Activated CD4-positive, alpha-beta memory T cell treated with anti-CD3 and anti-CD28 coated beads, Interleukin-2, amount 10 ng/mL, durations not matched to agents 7 days and 5 days (primary cell): Measurements from ENCODE around the gene MARS1. TPM values are rescaled to one million over a fixed set of nuclear protein-coding genes. Genes with fewer than 3 reads are reported as not detected.

Experiments used
- CTCF ChIA-PET: fragments of 350-600 bp; sonication (Branson Sonifier 250); formaldehyde crosslinking; loops from one replicate; lab custom pipeline; 2021; ENCODE audit warnings: antibody characterized with exemption, inconsistent platforms; lab: Charles Lee
- POLR2A ChIA-PET: fragments of 350-600 bp; sonication (Branson Sonifier 250); formaldehyde crosslinking; loops from one replicate; lab custom pipeline; 2021; ENCODE audit warnings: antibody characterized with exemption; lab: Charles Lee
- DNase-seq: peaks from one replicate; pipeline ENCODE4 v3.0.0-alpha.2; 2020
- H3K27ac Mint-ChIP-seq: one replicate; pipeline ENCODE4 v1.8.0; 2021; ENCODE audit warnings: mild to moderate bottlenecking, mixed read lengths
- H3K27me3 Mint-ChIP-seq: one replicate; pipeline ENCODE4 v1.8.0; 2021; ENCODE audit warnings: mixed read lengths
- H3K36me3 Mint-ChIP-seq: one replicate; pipeline ENCODE4 v1.8.0; 2021; ENCODE audit warnings: low read depth, mixed read lengths
- H3K4me1 Mint-ChIP-seq: one replicate; pipeline ENCODE4 v1.8.0; 2021; ENCODE audit warnings: mixed read lengths
- H3K4me3 Mint-ChIP-seq: one replicate; pipeline ENCODE4 v1.8.0; 2021; ENCODE audit warnings: mild to moderate bottlenecking, mixed read lengths
- H3K9me3 Mint-ChIP-seq: one replicate; pipeline ENCODE4 v1.8.0; 2021; ENCODE audit warnings: mixed read lengths
- total RNA-seq, 2 experiments: library from RNA; stranded (reverse); gene quantifications; one replicate each; pipeline ENCODE4 v1.2.3, GENCODE V29; 2021

The MARS1 gene
- total RNA-seq, 2 experiments from 2014 or later, result 262 to 282 TPM

GRCh38 chr12:57545809-57546437 is 58.1 kb downstream of the MARS1 start:
- POLR2A ChIA-PET, result interaction anchor here (0.6 to 2.8 kb wide), 16 partner anchors 9 to 858 kb away, joined by 3 to 22 read pairs (median 5); partner anchors contain the start of genes DDIT3, GLI1, MARS1 and MBD6
- CTCF ChIA-PET, result interaction anchor here (0.7 to 2.3 kb wide), 9 partner anchors 9 to 211 kb away, joined by 3 to 16 read pairs (median 3); partner anchors contain the start of gene GLI1
- Mint-ChIP-seq H3K4me3 (peak overlapping the region; percentile 99), H3K9me3 (no peaks in the 10 kb centered on the region), H3K27me3 (peaks cover 19% of the 10 kb centered on the region), H3K27ac (peak overlapping the region; percentile 91), H3K36me3 (peaks cover 32% of the 10 kb centered on the region), H3K4me1 (peaks cover 56% of the 10 kb centered on the region)
- DNase-seq, result no peak

- H3K4me1 Mint-ChIP-seq, result peaks cover 60% of the 10 kb centered on the region
- peaks cover 27% of the 10 kb centered on the region for H3K36me3 Mint-ChIP-seq
- peak within 1 kb of the TSS; percentile 91 for H3K27ac Mint-ChIP-seq
- H3K9me3 Mint-ChIP-seq, result no peaks in the 10 kb centered on the region
- ChIA-PET CTCF (interaction anchor here (0.7 to 2.3 kb wide), 14 partner anchors 10 to 210 kb away, joined by 3 to 16 read pairs (median 3); partner anchors contain the start of gene GLI1), POLR2A (interaction anchor here (0.6 to 2.8 kb wide), 16 partner anchors 10 to 858 kb away, joined by 3 to 22 read pairs (median 5); partner anchors contain the start of genes ARHGAP9, DDIT3, GLI1 and MBD6)
- DNase-seq, result peak; percentile 97
- peaks cover 20% of the 10 kb centered on the region for H3K27me3 Mint-ChIP-seq
- H3K4me3 Mint-ChIP-seq, result peak within 1 kb of the TSS; percentile 99
Measured at GRCh38 chr12:57546438-57547287, 58.8 kb downstream of the MARS1 start, which contains the start of gene DCTN2. Gene DCTN2 (minus strand): TSS chr12:57547192. CDS start chr12:57547063, 129 bp downstream.

GRCh38 chr12:57547288-57548012 is 59.6 kb downstream of the MARS1 start:
- Mint-ChIP-seq H3K27ac (peak overlapping the region; percentile 91), H3K4me1 (peaks cover 60% of the 10 kb centered on the region), H3K4me3 (peak overlapping the region; percentile 99), H3K9me3 (no peaks in the 10 kb centered on the region), H3K36me3 (peaks cover 27% of the 10 kb centered on the region), H3K27me3 (peaks cover 20% of the 10 kb centered on the region)
- POLR2A ChIA-PET, result interaction anchor here (0.6 to 2.8 kb wide), 11 partner anchors 9 to 859 kb away, joined by 3 to 22 read pairs (median 5); partner anchors contain the start of genes ARHGAP9, DDIT3, MBD6 and PIP4K2C
- DNase-seq, result no peak
- CTCF ChIA-PET, result interaction anchor here (0.6 to 2.3 kb wide), 10 partner anchors 10 to 112 kb away, joined by 3 to 16 read pairs (median 3); partner anchors contain the start of gene GLI1

GRCh38 chr12:57548013-57548315 is 60.1 kb downstream of the MARS1 start:
- H3K4me1 Mint-ChIP-seq, result peaks cover 58% of the 10 kb centered on the region
- H3K36me3 Mint-ChIP-seq, result peaks cover 27% of the 10 kb centered on the region
- H3K27me3 Mint-ChIP-seq, result peaks cover 20% of the 10 kb centered on the region
- H3K9me3 Mint-ChIP-seq, result no peaks in the 10 kb centered on the region
- no peak overlapping the region for H3K27ac Mint-ChIP-seq
- ChIA-PET POLR2A (no interaction called here), CTCF (no interaction called here)
- DNase-seq, result no peak
- no peak overlapping the region for H3K4me3 Mint-ChIP-seq

GRCh38 chr12:57548488-57548887 is 60.6 kb downstream of the MARS1 start:
- POLR2A ChIA-PET, result no interaction called here

GRCh38 chr12:57549203-57549908 is 61.5 kb downstream of the MARS1 start:
- H3K27me3 Mint-ChIP-seq, result peaks cover 20% of the 10 kb centered on the region
- H3K9me3 Mint-ChIP-seq, result no peaks in the 10 kb centered on the region
- H3K4me3 Mint-ChIP-seq, result peak overlapping the region; percentile 55
- no peak for DNase-seq
- no peak overlapping the region for H3K27ac Mint-ChIP-seq
- ChIA-PET CTCF (no interaction called here), POLR2A (no interaction called here)
- H3K4me1 Mint-ChIP-seq, result peaks cover 48% of the 10 kb centered on the region
- peaks cover 21% of the 10 kb centered on the region for H3K36me3 Mint-ChIP-seq

More at GRCh38 chr12:57548488-57548887, 60.6 kb downstream of the MARS1 start:
- H3K9me3 Mint-ChIP-seq, result no peaks in the 10 kb centered on the region
- CTCF ChIA-PET, result no interaction called here
- no peak for DNase-seq
- no peak overlapping the region for H3K27ac Mint-ChIP-seq
- peaks cover 20% of the 10 kb centered on the region for H3K27me3 Mint-ChIP-seq
- H3K4me1 Mint-ChIP-seq, result peaks cover 55% of the 10 kb centered on the region
- no peak overlapping the region for H3K4me3 Mint-ChIP-seq
- peaks cover 24% of the 10 kb centered on the region for H3K36me3 Mint-ChIP-seq

- ChIA-PET CTCF (no interaction called here), POLR2A (no interaction called here)
- peak; percentile 68 for DNase-seq
- peaks cover 20% of the 10 kb centered on the region for H3K27me3 Mint-ChIP-seq
- no peak within 1 kb of the TSS for H3K27ac Mint-ChIP-seq
- peak within 1 kb of the TSS; percentile 67 for H3K4me3 Mint-ChIP-seq
- H3K36me3 Mint-ChIP-seq, result peaks cover 17% of the 10 kb centered on the region
- no peaks in the 10 kb centered on the region for H3K9me3 Mint-ChIP-seq
- H3K4me1 Mint-ChIP-seq, result peaks cover 44% of the 10 kb centered on the region
Measured at GRCh38 chr12:57549909-57550640, 62.2 kb downstream of the MARS1 start, which contains the start of gene KIF5A. Gene KIF5A (plus strand): TSS chr12:57550044. CDS start chr12:57550272, 228 bp downstream.

GRCh38 chr12:57550641-57551549 is 63.0 kb downstream of the MARS1 start:
- peaks cover 20% of the 10 kb centered on the region for H3K27me3 Mint-ChIP-seq
- CTCF ChIA-PET, result no interaction called here
- H3K4me1 Mint-ChIP-seq, result peaks cover 35% of the 10 kb centered on the region
- peak overlapping the region; percentile 58 for H3K4me3 Mint-ChIP-seq
- POLR2A ChIA-PET, result no interaction called here
- H3K9me3 Mint-ChIP-seq, result no peaks in the 10 kb centered on the region
- no peak overlapping the region for H3K27ac Mint-ChIP-seq
- DNase-seq, result no peak
- H3K36me3 Mint-ChIP-seq, result peaks cover 10% of the 10 kb centered on the region

GRCh38 chr12:57551637-57552305 is 63.9 kb downstream of the MARS1 start:
- no peaks in the 10 kb centered on the region for H3K9me3 Mint-ChIP-seq

GRCh38 chr12:57552306-57552651 is 64.4 kb downstream of the MARS1 start:
- no peaks in the 10 kb centered on the region for H3K36me3 Mint-ChIP-seq

More at GRCh38 chr12:57551637-57552305, 63.9 kb downstream of the MARS1 start:
- no peak overlapping the region for H3K27ac Mint-ChIP-seq
- no peak overlapping the region for H3K4me3 Mint-ChIP-seq
- no peak for DNase-seq
- H3K27me3 Mint-ChIP-seq, result peaks cover 20% of the 10 kb centered on the region
- CTCF ChIA-PET, result interaction anchor here (1.1 kb wide), 1 partner anchor 32 kb away, joined by 3 read pairs; no protein-coding TSS in a partner anchor
- POLR2A ChIA-PET, result no interaction called here
- peaks cover 3% of the 10 kb centered on the region for H3K36me3 Mint-ChIP-seq
- H3K4me1 Mint-ChIP-seq, result peaks cover 29% of the 10 kb centered on the region

More at GRCh38 chr12:57552306-57552651, 64.4 kb downstream of the MARS1 start:
- Mint-ChIP-seq H3K9me3 (no peaks in the 10 kb centered on the region), H3K27me3 (peaks cover 18% of the 10 kb centered on the region), H3K27ac (no peak overlapping the region), H3K4me1 (peaks cover 26% of the 10 kb centered on the region), H3K4me3 (no peak overlapping the region)
- no peak for DNase-seq
- ChIA-PET POLR2A (interaction anchor here (0.6 kb wide), 1 partner anchor 1187 kb away, joined by 3 read pairs; no protein-coding TSS in a partner anchor), CTCF (interaction anchor here (1.1 kb wide), 1 partner anchor 31 kb away, joined by 3 read pairs; no protein-coding TSS in a partner anchor)
